Measurements from ENCODE around the gene TBXA2R.
"Not testable (repeated sequence)": the region's sequence is repeated elsewhere in the genome, so short reads cannot be mapped to it uniquely, and the experiment has no call there.

TBXA2R gene

GRCh38 chr19:3628766-3629165 lies 22.1 kb upstream of the TBXA2R start:
- H3K18ac ChIP-seq (ENCODE audit: low read length); H3K9ac ChIP-seq (ENCODE audit: low read length); H3K9me3 ChIP-seq (ENCODE audit: insufficient read depth, low read depth, low read length); H2AK5ac ChIP-seq (ENCODE audit: low read length); H3K14ac ChIP-seq (ENCODE audit: low read length); H4K8ac ChIP-seq (ENCODE audit: low read depth, low read length); H2BK12ac ChIP-seq (ENCODE audit: low read length); H2AFZ ChIP-seq (ENCODE audit: insufficient read depth, low read length, poor library complexity); H4K91ac ChIP-seq (ENCODE audit: low read depth, low read length); H3K4ac ChIP-seq (ENCODE audit: low read depth, low read length); H3K4me2 ChIP-seq (ENCODE audit: low read length); H4K12ac ChIP-seq (ENCODE audit: low read depth, low read length); H2BK5ac ChIP-seq (ENCODE audit: low read depth, low read length, poor library complexity); DNase-seq; H3K27me3 ChIP-seq (ENCODE audit: insufficient read depth, low read length); H2BK120ac ChIP-seq (ENCODE audit: insufficient read depth, low read length, poor library complexity); H3K4me3 ChIP-seq (ENCODE audit: low read depth, low read length); H3K23ac ChIP-seq (ENCODE audit: low read length); H3K27ac ChIP-seq (ENCODE audit: low read depth, low read length); H3K79me1 ChIP-seq (ENCODE audit: low read length): not testable (repeated sequence)
- H3K79me2 ChIP-seq (ENCODE audit: control insufficient read depth, insufficient read depth, low read length, poor library complexity) = peaks cover 10% of the 10 kb centered on the region
- H3K4me1 ChIP-seq (ENCODE audit: control insufficient read depth in 1 of 2, insufficient read depth in 2 of 2, low read length in 2 of 2) = peaks cover 9 to 11% of the 10 kb centered on the region in 2 experiments
- H3K36me3 ChIP-seq (ENCODE audit: control insufficient read depth in 1 of 2, insufficient read depth in 2 of 2, low read length in 2 of 2) = peaks cover 33% of the 10 kb centered on the region in 2 experiments
- no CpG with 5 or more reads among the region's 9 CpGs for WGBS (ENCODE audit: extremely low coverage, insufficient coverage, insufficient read length)

DNA sequence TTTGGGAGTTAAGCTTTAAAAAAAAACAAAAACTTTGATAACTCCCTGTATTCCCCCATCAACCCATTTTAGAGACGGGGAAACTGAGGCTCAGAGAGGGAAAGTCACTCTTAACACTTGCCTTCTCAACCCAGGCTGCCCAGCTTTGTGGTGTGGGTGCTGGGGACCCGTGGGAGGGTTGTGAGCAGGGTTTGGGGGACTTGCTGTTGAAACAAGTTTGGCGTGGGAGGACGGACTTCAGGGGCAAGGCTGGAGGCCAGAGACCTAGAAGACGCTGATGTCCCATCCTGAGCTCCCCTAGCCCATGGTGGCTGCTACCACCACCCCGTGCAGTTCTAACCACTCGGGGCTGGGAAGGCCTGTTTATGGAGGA lies 20.7 kb upstream of the TBXA2R start:
- Histone ChIP-seq H3K4me3 (ENCODE audit: low read depth, low read length) (no peak overlapping the region), H3K4ac (ENCODE audit: low read depth, low read length) (no peak overlapping the region), H2BK12ac (ENCODE audit: low read length) (no peak overlapping the region), H3K9ac (ENCODE audit: low read length) (no peak overlapping the region), H4K91ac (ENCODE audit: low read depth, low read length) (peak overlapping the region; percentile 17), H3K18ac (ENCODE audit: low read length) (no peak overlapping the region), H3K9me3 (ENCODE audit: insufficient read depth, low read depth, low read length) (no peaks in the 10 kb centered on the region), H3K23ac (ENCODE audit: low read length) (no peak overlapping the region), H3K27ac (ENCODE audit: low read depth, low read length) (no peak overlapping the region), H3K14ac (ENCODE audit: low read length) (no peak overlapping the region), H2AK5ac (ENCODE audit: low read length) (peak overlapping the region; percentile 68), H3K4me2 (ENCODE audit: low read length) (peak overlapping the region; percentile 95), H3K36me3 (ENCODE audit: control insufficient read depth in 1 of 2, insufficient read depth in 2 of 2, low read length in 2 of 2) (peaks cover 29 to 31% of the 10 kb centered on the region in 2 experiments), H3K79me2 (ENCODE audit: control insufficient read depth, insufficient read depth, low read length, poor library complexity) (peaks cover 10% of the 10 kb centered on the region), H3K79me1 (ENCODE audit: low read length) (peaks cover 5% of the 10 kb centered on the region), H4K8ac (ENCODE audit: low read depth, low read length) (peak overlapping the region; percentile 74), H3K4me1 (ENCODE audit: control insufficient read depth in 1 of 2, insufficient read depth in 2 of 2, low read length in 2 of 2) (peaks cover 9 to 11% of the 10 kb centered on the region in 2 experiments), H2AFZ (ENCODE audit: insufficient read depth, low read length, poor library complexity) (peak overlapping the region; percentile 19), H3K27me3 (ENCODE audit: insufficient read depth, low read length) (no peaks in the 10 kb centered on the region), H2BK120ac (ENCODE audit: insufficient read depth, low read length, poor library complexity) (no peak overlapping the region), H2BK5ac (ENCODE audit: low read depth, low read length, poor library complexity) (no peak overlapping the region), H4K12ac (ENCODE audit: low read depth, low read length) (peak overlapping the region; percentile 63)
- DNase-seq = no peak
- no CpG with 5 or more reads among the region's 7 CpGs for WGBS (ENCODE audit: extremely low coverage, insufficient coverage, insufficient read length)

- H2AFZ ChIP-seq (ENCODE audit: insufficient read depth, low read length, poor library complexity) = peak within 1 kb of the TSS; percentile 86
- H4K8ac ChIP-seq (ENCODE audit: low read depth, low read length) = peak within 1 kb of the TSS; percentile 94
- H3K4ac ChIP-seq (ENCODE audit: low read depth, low read length) = peak within 1 kb of the TSS; percentile 77
- peak within 1 kb of the TSS; percentile 8 for H3K23ac ChIP-seq (ENCODE audit: low read length)
- H3K79me2 ChIP-seq (ENCODE audit: control insufficient read depth, insufficient read depth, low read length, poor library complexity) = peaks cover 10% of the 10 kb centered on the region
- peak within 1 kb of the TSS; percentile 90 for H3K18ac ChIP-seq (ENCODE audit: low read length)
- H3K27me3 ChIP-seq (ENCODE audit: insufficient read depth, low read length) = no peaks in the 10 kb centered on the region
- peak within 1 kb of the TSS; percentile 94 for H2BK5ac ChIP-seq (ENCODE audit: low read depth, low read length, poor library complexity)
- DNase-seq = peak; percentile 96 to 99
- peaks cover 5% of the 10 kb centered on the region for H3K79me1 ChIP-seq (ENCODE audit: low read length)
- H3K9me3 ChIP-seq (ENCODE audit: insufficient read depth, low read depth, low read length) = no peaks in the 10 kb centered on the region
- peak within 1 kb of the TSS; percentile 82 for H3K27ac ChIP-seq (ENCODE audit: low read depth, low read length)
- H2AK5ac ChIP-seq (ENCODE audit: low read length) = peak within 1 kb of the TSS; percentile 68
- H4K12ac ChIP-seq (ENCODE audit: low read depth, low read length) = peak within 1 kb of the TSS; percentile 78
- H3K4me1 ChIP-seq (ENCODE audit: control insufficient read depth in 1 of 2, insufficient read depth in 2 of 2, low read length in 2 of 2) = peaks cover 9 to 11% of the 10 kb centered on the region in 2 experiments
- WGBS (ENCODE audit: extremely low coverage, insufficient coverage, insufficient read length) = no CpG with 5 or more reads among the region's 80 CpGs
- peaks cover 27 to 31% of the 10 kb centered on the region in 2 experiments for H3K36me3 ChIP-seq (ENCODE audit: control insufficient read depth in 1 of 2, insufficient read depth in 2 of 2, low read length in 2 of 2)
- peak within 1 kb of the TSS; percentile 94 for H3K4me3 ChIP-seq (ENCODE audit: low read depth, low read length)
- peak within 1 kb of the TSS; percentile 95 for H3K4me2 ChIP-seq (ENCODE audit: low read length)
- no peak within 1 kb of the TSS for H2BK12ac ChIP-seq (ENCODE audit: low read length)
- peak within 1 kb of the TSS; percentile 95 for H3K9ac ChIP-seq (ENCODE audit: low read length)
- peak within 1 kb of the TSS; percentile 81 for H3K14ac ChIP-seq (ENCODE audit: low read length)
- peak within 1 kb of the TSS; percentile 93 for H2BK120ac ChIP-seq (ENCODE audit: insufficient read depth, low read length, poor library complexity)
- peak within 1 kb of the TSS; percentile 96 for H4K91ac ChIP-seq (ENCODE audit: low read depth, low read length)
These were observed 20.0 kb upstream of the TBXA2R start, which contains the start of gene CACTIN for GRCh38 chr19:3626473-3627350. Gene CACTIN (minus strand): TSS chr19:3626790. CDS start chr19:3626762, 28 bp downstream.

GRCh38 chr19:3625996-3626472 lies 19.4 kb upstream of the TBXA2R start:
- H4K12ac ChIP-seq (ENCODE audit: low read depth, low read length) = peak overlapping the region; percentile 78
- H2AFZ ChIP-seq (ENCODE audit: insufficient read depth, low read length, poor library complexity) = peak overlapping the region; percentile 86
- peak overlapping the region; percentile 94 for H4K8ac ChIP-seq (ENCODE audit: low read depth, low read length)
- H2BK5ac ChIP-seq (ENCODE audit: low read depth, low read length, poor library complexity) = no peak overlapping the region
- H3K23ac ChIP-seq (ENCODE audit: low read length) = peak overlapping the region; percentile 8
- peak overlapping the region; percentile 42 for H2AK5ac ChIP-seq (ENCODE audit: low read length)
- H3K4me1 ChIP-seq (ENCODE audit: control insufficient read depth in 1 of 2, insufficient read depth in 2 of 2, low read length in 2 of 2) = peaks cover 9 to 11% of the 10 kb centered on the region in 2 experiments
- peak in 1 of 2 donors; percentile 29 for DNase-seq
- H3K27ac ChIP-seq (ENCODE audit: low read depth, low read length) = no peak overlapping the region
- peak overlapping the region; percentile 94 for H3K4me3 ChIP-seq (ENCODE audit: low read depth, low read length)
- no CpG with 5 or more reads among the region's 21 CpGs for WGBS (ENCODE audit: extremely low coverage, insufficient coverage, insufficient read length)
- H3K14ac ChIP-seq (ENCODE audit: low read length) = no peak overlapping the region
- H3K9ac ChIP-seq (ENCODE audit: low read length) = peak overlapping the region; percentile 95
- no peak overlapping the region for H2BK120ac ChIP-seq (ENCODE audit: insufficient read depth, low read length, poor library complexity)
- H3K4me2 ChIP-seq (ENCODE audit: low read length) = peak overlapping the region; percentile 95
- H3K36me3 ChIP-seq (ENCODE audit: control insufficient read depth in 1 of 2, insufficient read depth in 2 of 2, low read length in 2 of 2) = peaks cover 27 to 28% of the 10 kb centered on the region in 2 experiments
- H3K79me1 ChIP-seq (ENCODE audit: low read length) = peaks cover 5% of the 10 kb centered on the region
- H3K27me3 ChIP-seq (ENCODE audit: insufficient read depth, low read length) = no peaks in the 10 kb centered on the region
- H3K9me3 ChIP-seq (ENCODE audit: insufficient read depth, low read depth, low read length) = no peaks in the 10 kb centered on the region
- peaks cover 10% of the 10 kb centered on the region for H3K79me2 ChIP-seq (ENCODE audit: control insufficient read depth, insufficient read depth, low read length, poor library complexity)
- H4K91ac ChIP-seq (ENCODE audit: low read depth, low read length) = peak overlapping the region; percentile 96
- peak overlapping the region; percentile 23 for H3K18ac ChIP-seq (ENCODE audit: low read length)
- no peak overlapping the region for H2BK12ac ChIP-seq (ENCODE audit: low read length)
- H3K4ac ChIP-seq (ENCODE audit: low read depth, low read length) = peak overlapping the region; percentile 77
